ENCODE data around the gene CXCL13. TPM values are rescaled to one million over a fixed set of nuclear protein-coding genes. Genes with fewer than 3 reads are reported as not detected.

The CXCL13 gene
- total RNA-seq, 1 experiment from 2014 or later = not detected

- no TSS peak for BruUV-seq (replicated peaks)
- Histone ChIP-seq H3K36me3 (ENCODE audit: insufficient read depth, low read length, poor library complexity, severe bottlenecking) (no peaks in the 10 kb centered on the region), H3K27ac (ENCODE audit: low read depth, low read length, poor library complexity, severe bottlenecking) (no peak overlapping the region), H3K4me3 (ENCODE audit: low read depth, low read length, poor library complexity, severe bottlenecking) (no peak overlapping the region), H3K27me3 (replicated peaks; ENCODE audit: insufficient read depth, low read depth, low read length, poor library complexity) (no peaks in the 10 kb centered on the region), H3K4me1 (ENCODE audit: insufficient read depth, low read length, poor library complexity, severe bottlenecking) (no peaks in the 10 kb centered on the region), H3K9me3 (ENCODE audit: low read depth, low read length, poor library complexity, severe bottlenecking) (no peaks in the 10 kb centered on the region)
- ChIA-PET CTCF (no interaction called here), POLR2A (ENCODE audit: low non-redundant PET) (no interaction called here)
- no peak for TF ChIP-seq EZH2 (IDR thresholded peaks at IDR 0.05; ENCODE audit: borderline replicate concordance, low read depth, low read length, poor library complexity, severe bottlenecking)
- TF ChIP-seq CTCF (conservative IDR thresholded peaks at IDR 0.05; ENCODE audit: low read depth, low read length) = no peak
- no peak for DNase-seq (ENCODE audit: low spot score)
- intact Hi-C loops (cut with micrococcal nuclease; ENCODE audit: unreplicated experiment) = no loop called here
Measured at GRCh38 chr4:77582156-77582555, 23.5 kb upstream of the CXCL13 start.

- Histone ChIP-seq H3K36me3 (ENCODE audit: insufficient read depth, low read length, poor library complexity, severe bottlenecking) (no peaks in the 10 kb centered on the region), H3K4me3 (ENCODE audit: low read depth, low read length, poor library complexity, severe bottlenecking) (no peak overlapping the region), H3K27ac (ENCODE audit: low read depth, low read length, poor library complexity, severe bottlenecking) (no peak overlapping the region), H3K9me3 (ENCODE audit: low read depth, low read length, poor library complexity, severe bottlenecking) (no peaks in the 10 kb centered on the region), H3K27me3 (replicated peaks; ENCODE audit: insufficient read depth, low read depth, low read length, poor library complexity) (no peaks in the 10 kb centered on the region), H3K4me1 (ENCODE audit: insufficient read depth, low read length, poor library complexity, severe bottlenecking) (no peaks in the 10 kb centered on the region)
- no TSS peak for BruUV-seq (replicated peaks)
- TF ChIP-seq EZH2 (IDR thresholded peaks at IDR 0.05; ENCODE audit: borderline replicate concordance, low read depth, low read length, poor library complexity, severe bottlenecking) = no peak
- no peak for TF ChIP-seq CTCF (conservative IDR thresholded peaks at IDR 0.05; ENCODE audit: low read depth, low read length)
- intact Hi-C loops (cut with micrococcal nuclease; ENCODE audit: unreplicated experiment) = no loop called here
- POLR2A ChIA-PET (ENCODE audit: low non-redundant PET) = no interaction called here
- no peak for DNase-seq (ENCODE audit: low spot score)
- CTCF ChIA-PET = no interaction called here
Measured at GRCh38 chr4:77582711-77583110, 22.9 kb upstream of the CXCL13 start.

GRCh38 chr4:77586951-77587383 is 18.7 kb upstream of the CXCL13 start:
- TF ChIP-seq EZH2 (IDR thresholded peaks at IDR 0.05; ENCODE audit: borderline replicate concordance, low read depth, low read length, poor library complexity, severe bottlenecking) = no peak
- no peak for TF ChIP-seq CTCF (conservative IDR thresholded peaks at IDR 0.05; ENCODE audit: low read depth, low read length)
- Histone ChIP-seq H3K4me1 (ENCODE audit: insufficient read depth, low read length, poor library complexity, severe bottlenecking) (no peaks in the 10 kb centered on the region), H3K36me3 (ENCODE audit: insufficient read depth, low read length, poor library complexity, severe bottlenecking) (no peaks in the 10 kb centered on the region), H3K27ac (ENCODE audit: low read depth, low read length, poor library complexity, severe bottlenecking) (no peak overlapping the region), H3K27me3 (replicated peaks; ENCODE audit: insufficient read depth, low read depth, low read length, poor library complexity) (no peaks in the 10 kb centered on the region), H3K4me3 (ENCODE audit: low read depth, low read length, poor library complexity, severe bottlenecking) (no peak overlapping the region), H3K9me3 (ENCODE audit: low read depth, low read length, poor library complexity, severe bottlenecking) (no peaks in the 10 kb centered on the region)
- CTCF ChIA-PET = no interaction called here
- POLR2A ChIA-PET (ENCODE audit: low non-redundant PET) = no interaction called here
- DNase-seq (ENCODE audit: low spot score) = no peak
- BruUV-seq (replicated peaks) = no TSS peak
- intact Hi-C loops (cut with micrococcal nuclease; ENCODE audit: unreplicated experiment) = no loop called here

Data from A673 (cell line).